ENCODE results near the gene NLGN4Y.
"Not testable (repeated sequence)": the region's sequence is repeated elsewhere in the genome, so short reads cannot be mapped to it uniquely, and the experiment has no call there.

NLGN4Y gene

DNA sequence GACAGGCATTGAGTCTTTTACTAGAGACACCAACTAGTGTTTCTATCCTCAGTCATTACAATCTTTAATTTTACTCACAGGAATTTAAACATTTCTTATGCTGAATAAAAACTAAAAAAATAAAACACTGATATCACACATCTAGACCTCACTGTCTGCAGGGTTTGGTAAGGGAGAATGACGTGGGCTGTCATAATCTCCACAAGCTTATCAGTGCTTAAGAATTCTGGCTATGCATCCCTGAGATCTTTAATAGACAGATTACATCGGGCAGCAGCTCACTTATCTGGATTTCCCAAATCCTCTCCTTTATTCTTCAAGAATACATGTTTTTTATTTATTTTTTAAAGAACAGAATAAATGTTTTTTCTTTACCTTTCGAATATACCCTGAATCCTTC lies 313.1 kb downstream of the NLGN4Y start:
- DNase-seq (ENCODE audit: low read depth) = no peak
- Histone ChIP-seq H3K9me3 (ENCODE audit: control insufficient read depth, low read length) (no peaks in the 10 kb centered on the region), H3K9ac (ENCODE audit: low read length) (no peak overlapping the region), H3K27me3 (replicated peaks; ENCODE audit: control insufficient read depth, insufficient read depth, low read length) (no peaks in the 10 kb centered on the region), H3K36me3 (ENCODE audit: control insufficient read depth, insufficient read depth, low read length, severe bottlenecking) (no peaks in the 10 kb centered on the region), H3K4me1 (ENCODE audit: control insufficient read depth, insufficient read depth, low read length) (no peaks in the 10 kb centered on the region), H3K4me3 (ENCODE audit: low read length) (no peak overlapping the region)

- no peak overlapping the region for H3K4me3 ChIP-seq (ENCODE audit: low read length)
- no peak for DNase-seq (ENCODE audit: low read depth)
- no peaks in the 10 kb centered on the region for H3K4me1 ChIP-seq (ENCODE audit: control insufficient read depth, insufficient read depth, low read length)
- no peaks in the 10 kb centered on the region for H3K9me3 ChIP-seq (ENCODE audit: control insufficient read depth, low read length)
- H3K9ac ChIP-seq (ENCODE audit: low read length) = no peak overlapping the region
- H3K27me3 ChIP-seq (replicated peaks; ENCODE audit: control insufficient read depth, insufficient read depth, low read length) = no peaks in the 10 kb centered on the region
- no peaks in the 10 kb centered on the region for H3K36me3 ChIP-seq (ENCODE audit: control insufficient read depth, insufficient read depth, low read length, severe bottlenecking)
These were observed 326.4 kb downstream of the NLGN4Y start for GRCh38 chrY:14850734-14851133.

- H3K9ac ChIP-seq (ENCODE audit: low read length) = no peak overlapping the region
- no peak overlapping the region for H3K4me3 ChIP-seq (ENCODE audit: low read length)
- no peaks in the 10 kb centered on the region for H3K27me3 ChIP-seq (replicated peaks; ENCODE audit: control insufficient read depth, insufficient read depth, low read length)
- H3K36me3 ChIP-seq (ENCODE audit: control insufficient read depth, insufficient read depth, low read length, severe bottlenecking) = no peaks in the 10 kb centered on the region
- no peaks in the 10 kb centered on the region for H3K4me1 ChIP-seq (ENCODE audit: control insufficient read depth, insufficient read depth, low read length)
- DNase-seq (ENCODE audit: low read depth) = no peak
- no peaks in the 10 kb centered on the region for H3K9me3 ChIP-seq (ENCODE audit: control insufficient read depth, low read length)
These were observed 336.1 kb downstream of the NLGN4Y start for GRCh38 chrY:14860448-14860847.

DNA sequence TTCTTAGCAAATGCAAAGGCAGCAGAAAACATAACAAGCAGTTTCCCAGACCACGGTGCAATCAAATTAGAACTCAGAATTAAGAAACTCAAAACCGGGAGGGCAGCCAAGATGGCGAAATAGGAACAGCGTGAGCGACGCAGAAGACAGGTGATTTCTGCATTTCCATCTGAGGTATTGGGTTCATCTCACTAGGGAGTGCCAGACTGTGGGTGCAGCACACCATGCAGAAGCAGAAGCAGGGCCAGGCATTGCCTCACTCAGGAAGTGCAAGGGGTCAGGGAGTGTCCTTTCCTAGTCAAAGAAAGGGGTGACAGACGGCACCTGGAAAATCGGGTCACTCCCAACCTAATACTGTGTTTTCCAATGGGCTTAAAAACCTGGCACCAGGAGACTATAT lies 336.7 kb downstream of the NLGN4Y start:
- not testable (repeated sequence) for H3K4me1 ChIP-seq (ENCODE audit: control insufficient read depth, insufficient read depth, low read length); H3K9me3 ChIP-seq (ENCODE audit: control insufficient read depth, low read length); DNase-seq (ENCODE audit: low read depth)

DNA sequence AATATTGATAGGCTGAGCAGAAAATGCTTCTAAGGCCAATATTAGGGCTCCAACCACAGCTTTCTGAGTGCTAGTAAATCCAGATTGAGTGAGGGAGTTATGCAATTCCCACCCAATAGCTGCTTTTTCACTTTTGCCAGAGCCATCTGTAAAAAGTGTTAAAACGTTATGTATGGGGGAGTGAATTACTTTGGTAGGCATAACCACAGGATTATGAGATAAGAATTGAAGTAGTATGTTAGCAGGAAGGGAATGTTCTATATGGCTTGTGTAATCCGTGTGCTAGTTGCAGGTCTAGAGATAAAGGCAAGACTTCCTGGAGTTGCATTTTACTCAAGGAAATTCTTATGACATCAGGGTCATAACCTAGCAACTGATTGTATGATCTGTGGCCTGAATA lies 347.6 kb downstream of the NLGN4Y start:
- Histone ChIP-seq H3K36me3 (ENCODE audit: control insufficient read depth, insufficient read depth, low read length, severe bottlenecking) (no peaks in the 10 kb centered on the region), H3K9me3 (ENCODE audit: control insufficient read depth, low read length) (no peaks in the 10 kb centered on the region), H3K9ac (ENCODE audit: low read length) (no peak overlapping the region), H3K4me1 (ENCODE audit: control insufficient read depth, insufficient read depth, low read length) (no peaks in the 10 kb centered on the region), H3K27me3 (replicated peaks; ENCODE audit: control insufficient read depth, insufficient read depth, low read length) (no peaks in the 10 kb centered on the region), H3K4me3 (ENCODE audit: low read length) (no peak overlapping the region)
- no peak for DNase-seq (ENCODE audit: low read depth)

More for the DNA sequence above, 336.7 kb downstream of the NLGN4Y start:
- H3K9ac ChIP-seq (ENCODE audit: low read length); H3K27me3 ChIP-seq (replicated peaks; ENCODE audit: control insufficient read depth, insufficient read depth, low read length); H3K4me3 ChIP-seq (ENCODE audit: low read length); H3K36me3 ChIP-seq (ENCODE audit: control insufficient read depth, insufficient read depth, low read length, severe bottlenecking): not testable (repeated sequence)

Measured in adipocyte (in vitro differentiated cells).